Measurements from ENCODE around the gene RUFY1. TPM values are rescaled to one million over a fixed set of nuclear protein-coding genes. Genes with fewer than 3 reads are reported as not detected.

The RUFY1 gene
- total RNA-seq, 4 donors from 2014 or later, result 37.7 to 98.5 (median 52.7) TPM

- Histone ChIP-seq H3K4me3 (peak overlapping the region in 3 of 4 donors; percentile 76 to 95 (median 90)), H3K27me3 (no peaks in the 10 kb centered on the region), H3K27ac (peak overlapping the region; percentile 98 to 100 (median 100)), H3K36me3 (peaks cover 0 to 51% (median 23%) of the 10 kb centered on the region in 4 donors), H3K4me1 (peaks cover 24 to 66% (median 51%) of the 10 kb centered on the region in 4 donors), H3K9me3 (no peaks in the 10 kb centered on the region)
- TF ChIP-seq POLR2AphosphoS5 (IDR thresholded peaks at IDR 0.05) (no peak), POLR2A (IDR thresholded peaks at IDR 0.05) (no peak), EP300 (IDR thresholded peaks at IDR 0.05; ENCODE audit: low read depth) (no peak), CTCF (IDR thresholded peaks at IDR 0.05) (no peak)
- in situ Hi-C loops (cut with MboI; ENCODE audit: low pct_ligation_motif_present in 1 of 4, low pct_unique_long_range_greater_than_20kb in 1 of 4, low sequenced_read_pairs in 3 of 4) (no loop called here), intact Hi-C loops (cut with DNase I; ENCODE audit: low total_unique reads) (no loop called here)
- no peak for DNase-seq
- WGBS, 2 donors (ENCODE audit: low coverage in 1 of 2), result 0 to 8% methylated on average over 5 of the region's 5 CpGs
These were observed 70.5 kb downstream of the RUFY1 start for GRCh38 chr5:179620703-179621350.

- no peaks in the 10 kb centered on the region for H3K9me3 ChIP-seq
- no peak for DNase-seq
- in situ Hi-C loops (cut with MboI; ENCODE audit: low pct_ligation_motif_present in 1 of 4, low pct_unique_long_range_greater_than_20kb in 1 of 4, low sequenced_read_pairs in 3 of 4) (no loop called here), intact Hi-C loops (cut with DNase I; ENCODE audit: low total_unique reads) (no loop called here)
- H3K4me1 ChIP-seq, result peaks cover 24 to 63% (median 47%) of the 10 kb centered on the region in 4 donors
- WGBS, 2 donors (ENCODE audit: low coverage in 1 of 2), result 4 to 8% methylated on average over 6 to 11 of the region's 11 CpGs
- H3K36me3 ChIP-seq, result peaks cover 0 to 43% (median 19%) of the 10 kb centered on the region in 4 donors
- peak overlapping the region; percentile 98 to 100 (median 100) for H3K27ac ChIP-seq
- H3K27me3 ChIP-seq, result no peaks in the 10 kb centered on the region
- H3K4me3 ChIP-seq, result peak overlapping the region; percentile 46 to 95 (median 83)
- no peak for TF ChIP-seq EP300 (IDR thresholded peaks at IDR 0.05; ENCODE audit: low read depth)
These were observed 71.3 kb downstream of the RUFY1 start for GRCh38 chr5:179621551-179622214.

DNA sequence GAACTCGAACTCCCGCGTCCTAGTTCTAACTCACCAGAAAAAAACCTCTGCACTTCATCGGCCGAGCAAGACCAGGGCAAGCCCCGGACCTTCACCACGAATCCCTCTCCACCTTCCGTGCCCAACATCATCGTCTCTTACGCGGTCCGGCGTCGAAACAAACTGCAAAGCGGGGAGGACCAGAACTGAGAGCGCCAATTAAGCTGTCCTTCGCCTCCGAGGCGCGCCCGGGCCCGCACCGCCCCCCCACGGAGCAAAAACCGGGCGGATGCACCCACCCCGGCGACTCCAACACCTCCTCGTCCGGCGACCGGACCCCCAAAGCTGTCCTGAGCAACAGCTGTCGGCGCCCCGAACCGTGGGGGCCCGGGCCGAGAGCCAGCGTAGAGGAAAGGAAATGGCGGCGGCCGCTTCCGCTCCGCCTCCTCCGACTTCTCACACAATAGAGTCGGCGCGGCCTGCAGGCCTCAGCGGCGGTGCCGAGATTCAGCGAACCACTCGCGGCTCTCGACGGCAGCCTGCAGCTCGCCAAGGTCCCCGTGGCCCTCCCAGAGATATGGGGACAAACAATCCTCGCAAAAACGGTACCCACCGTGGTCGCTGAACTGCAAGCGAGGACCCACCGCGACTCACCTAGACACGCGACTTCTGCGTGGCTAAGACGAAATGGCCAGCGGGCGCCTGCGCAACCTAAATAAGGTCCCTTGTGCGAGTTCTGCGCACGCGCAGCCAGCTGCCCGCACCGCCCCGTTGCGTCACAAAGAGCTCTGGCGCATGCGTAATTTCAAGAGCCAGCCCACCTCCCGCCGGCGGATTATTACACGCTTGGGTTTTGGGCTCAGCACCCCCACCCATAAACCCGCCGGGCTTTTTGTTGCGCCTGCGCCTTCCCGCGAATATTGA lies 72.9 kb downstream of the RUFY1 start, which contains the start of gene HNRNPH1:
HNRNPH1 (minus strand) TSS at position 669 of the 903 bp plus-strand sequence; CDS start at position 131, 538 bp downstream.
- H3K27ac ChIP-seq, result peak within 1 kb of the TSS; percentile 98 to 100 (median 100)
- H3K27me3 ChIP-seq, result no peaks in the 10 kb centered on the region
- WGBS, 2 donors (ENCODE audit: low coverage in 1 of 2), result 1% methylated on average over 64 of the region's 92 CpGs; no CpG with 5 or more reads in 1 of the 2 donors
- in situ Hi-C loops (cut with MboI; ENCODE audit: low pct_ligation_motif_present in 1 of 4, low pct_unique_long_range_greater_than_20kb in 1 of 4, low sequenced_read_pairs in 3 of 4) (no loop called here), intact Hi-C loops (cut with DNase I; ENCODE audit: low total_unique reads) (no loop called here)
- peak within 1 kb of the TSS; percentile 76 to 99 (median 92) for H3K4me3 ChIP-seq
- H3K9me3 ChIP-seq, result no peaks in the 10 kb centered on the region
- DNase-seq, result peak; percentile 99
- H3K4me1 ChIP-seq, result peaks cover 24 to 50% (median 43%) of the 10 kb centered on the region in 4 donors
- TF ChIP-seq POLR2A (IDR thresholded peaks at IDR 0.05) (peak; percentile 100), EP300 (IDR thresholded peaks at IDR 0.05; ENCODE audit: low read depth) (no peak), POLR2AphosphoS5 (IDR thresholded peaks at IDR 0.05) (peak; percentile 100), CTCF (IDR thresholded peaks at IDR 0.05) (peak in 1 of 5 experiments; percentile 3)
- H3K36me3 ChIP-seq, result peaks cover 0 to 27% (median 11%) of the 10 kb centered on the region in 4 donors

- H3K4me1 ChIP-seq, result peaks cover 19 to 41% (median 37%) of the 10 kb centered on the region in 4 donors
- H3K27me3 ChIP-seq, result no peaks in the 10 kb centered on the region
- in situ Hi-C loops (cut with MboI; ENCODE audit: low pct_ligation_motif_present in 1 of 4, low pct_unique_long_range_greater_than_20kb in 1 of 4, low sequenced_read_pairs in 3 of 4), result no loop called here
- TF ChIP-seq CTCF (IDR thresholded peaks at IDR 0.05) (peak in 3 of 5 experiments; percentile 7 to 40 (median 10)), POLR2A (IDR thresholded peaks at IDR 0.05) (no peak)
- peak; percentile 36 for DNase-seq
- 17% methylated on average over 68 of the region's 68 CpGs; no CpG with 5 or more reads in 1 of the 2 donors for WGBS, 2 donors (ENCODE audit: low coverage in 1 of 2)
- peaks cover 0 to 21% (median 7%) of the 10 kb centered on the region in 4 donors for H3K36me3 ChIP-seq
- intact Hi-C loops (cut with DNase I; ENCODE audit: low total_unique reads), result no loop called here
- H3K27ac ChIP-seq, result peak overlapping the region; percentile 98 to 100 (median 100)
- peak overlapping the region; percentile 64 to 90 (median 74) for H3K4me3 ChIP-seq
- no peaks in the 10 kb centered on the region for H3K9me3 ChIP-seq
These were observed 73.8 kb downstream of the RUFY1 start for GRCh38 chr5:179623906-179624741.

Data from transverse colon (tissue), 4 donors.